Gastrocnemius medialis (tissue), 4 donors: ENCODE data around the gene DNAH17.

Source experiments
- CTCF ChIP-seq, 5 experiments: fragments of 450-650 bp in 3 of 5; fragments of 200-600 bp in 2 of 5; sonication (generic) in 2 of 5; IDR thresholded peaks in 4 of 5; conservative IDR thresholded peaks in 1 of 5; 1 replicate in 4 of 5; 2 replicates in 1 of 5; pipeline ENCODE4 v1.5.1; 2016 to 2019; ENCODE audit warnings: antibody characterized with exemption in 5 of 5, mild to moderate bottlenecking in 3 of 5, moderate library complexity in 3 of 5
- POLR2A ChIP-seq, 2 donors: fragments of 450-650 bp; IDR thresholded peaks; one replicate each; pipeline ENCODE4 v1.6.1; 2017; ENCODE audit warnings: antibody characterized with exemption in 2 of 2, mild to moderate bottlenecking in 2 of 2, moderate library complexity in 2 of 2

GRCh38 chr17:78610951-78611511 lies 33.8 kb upstream of the DNAH17 start:
- TF ChIP-seq CTCF (IDR thresholded peaks at IDR 0.05 in 4 of 5, conservative IDR thresholded peaks at IDR 0.05 in 1 of 5) (no peak), POLR2A (IDR thresholded peaks at IDR 0.05) (no peak)
